GM12874 (cell line): ENCODE data around the gene BAX.

Source experiments
- CTCF ChIP-seq: IDR thresholded peaks from 2 replicates; pipeline ENCODE4 v1.5.1; 2011; ENCODE audit warnings: low read depth, mild to moderate bottlenecking, control low read depth, low read length, moderate library complexity; ENCODE audit not compliant: insufficient read depth

Gene BAX

GRCh38 chr19:49009828-49010227, 55.2 kb downstream of the BAX start:
- TF ChIP-seq CTCF: no peak

GRCh38 chr19:49010453-49010852, 55.8 kb downstream of the BAX start:
- TF ChIP-seq CTCF: no peak

- TF ChIP-seq CTCF: no peak
Measured at GRCh38 chr19:49011194-49011593, 56.5 kb downstream of the BAX start.
